ENCODE results near the gene NMT1. TPM values are rescaled to one million over a fixed set of nuclear protein-coding genes. Genes with fewer than 3 reads are reported as not detected.

NMT1 gene
- total and polyA plus RNA-seq, 4 donors: 27.0 to 83.7 (median 42.6) TPM

DNA sequence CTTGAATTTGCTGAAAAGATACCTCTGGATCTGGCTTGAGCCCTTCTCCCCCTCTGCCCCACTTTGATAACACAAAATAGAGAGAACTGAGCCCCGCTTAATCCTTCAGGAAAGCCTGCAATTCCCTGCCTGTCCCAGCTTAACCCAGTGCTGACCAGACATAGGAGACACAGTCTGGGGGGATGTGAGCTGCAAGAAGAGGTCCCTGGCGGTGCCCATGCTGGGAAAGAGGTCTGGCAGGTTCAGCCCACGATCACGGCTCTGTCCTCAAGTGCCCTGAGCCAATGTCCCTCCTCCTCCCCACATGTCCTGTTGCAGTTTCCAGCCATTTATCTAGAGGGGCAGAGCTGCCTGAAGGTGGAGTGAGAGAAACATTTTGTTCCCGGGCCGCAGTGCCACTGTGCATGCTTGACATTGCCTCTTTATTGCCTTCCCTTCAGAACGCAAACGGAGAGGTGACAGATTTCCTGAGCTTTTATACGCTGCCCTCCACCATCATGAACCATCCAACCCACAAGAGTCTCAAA lies 42.2 kb downstream of the NMT1 start:
- no peak overlapping the region for H3K9ac ChIP-seq (ENCODE audit: low read depth in 1 of 2, low read length in 2 of 2)
- H3K27me3 ChIP-seq (ENCODE audit: control insufficient read depth in 4 of 4, insufficient read depth in 4 of 4, low read length in 3 of 4): no peaks in the 10 kb centered on the region
- 88% methylated on average over 9 of the region's 9 CpGs for WGBS
- H3K9me3 ChIP-seq (ENCODE audit: control insufficient read depth in 4 of 4, low read length in 3 of 4): no peaks in the 10 kb centered on the region
- peaks cover 19 to 77% (median 57%) of the 10 kb centered on the region in 4 donors for H3K36me3 ChIP-seq (ENCODE audit: control insufficient read depth in 4 of 4, insufficient read depth in 3 of 4, low read depth in 1 of 4, low read length in 3 of 4)
- no peak overlapping the region for H3K4me3 ChIP-seq (ENCODE audit: low read depth in 1 of 3, low read length in 3 of 3)
- TF ChIP-seq HNF4G (IDR thresholded peaks at IDR 0.05) (no peak), RAD21 (IDR thresholded peaks at IDR 0.05) (no peak), RXRA (IDR thresholded peaks at IDR 0.05) (no peak), HNF4A (conservative IDR thresholded peaks at IDR 0.05) (no peak), NR2F2 (IDR thresholded peaks at IDR 0.05) (no peak), TAF1 (conservative IDR thresholded peaks at IDR 0.05) (no peak), JUND (IDR thresholded peaks at IDR 0.05) (no peak), YY1 (IDR thresholded peaks at IDR 0.05) (no peak), FOXA2 (IDR thresholded peaks at IDR 0.05) (no peak), FOXA1 (IDR thresholded peaks at IDR 0.05) (no peak), EGR1 (IDR thresholded peaks at IDR 0.05; ENCODE audit: low read depth in 2 of 2) (no peak), GABPA (IDR thresholded peaks at IDR 0.05 in 1 of 2, conservative IDR thresholded peaks at IDR 0.05 in 1 of 2) (no peak)
- TF ChIP-seq, protein P1, sequence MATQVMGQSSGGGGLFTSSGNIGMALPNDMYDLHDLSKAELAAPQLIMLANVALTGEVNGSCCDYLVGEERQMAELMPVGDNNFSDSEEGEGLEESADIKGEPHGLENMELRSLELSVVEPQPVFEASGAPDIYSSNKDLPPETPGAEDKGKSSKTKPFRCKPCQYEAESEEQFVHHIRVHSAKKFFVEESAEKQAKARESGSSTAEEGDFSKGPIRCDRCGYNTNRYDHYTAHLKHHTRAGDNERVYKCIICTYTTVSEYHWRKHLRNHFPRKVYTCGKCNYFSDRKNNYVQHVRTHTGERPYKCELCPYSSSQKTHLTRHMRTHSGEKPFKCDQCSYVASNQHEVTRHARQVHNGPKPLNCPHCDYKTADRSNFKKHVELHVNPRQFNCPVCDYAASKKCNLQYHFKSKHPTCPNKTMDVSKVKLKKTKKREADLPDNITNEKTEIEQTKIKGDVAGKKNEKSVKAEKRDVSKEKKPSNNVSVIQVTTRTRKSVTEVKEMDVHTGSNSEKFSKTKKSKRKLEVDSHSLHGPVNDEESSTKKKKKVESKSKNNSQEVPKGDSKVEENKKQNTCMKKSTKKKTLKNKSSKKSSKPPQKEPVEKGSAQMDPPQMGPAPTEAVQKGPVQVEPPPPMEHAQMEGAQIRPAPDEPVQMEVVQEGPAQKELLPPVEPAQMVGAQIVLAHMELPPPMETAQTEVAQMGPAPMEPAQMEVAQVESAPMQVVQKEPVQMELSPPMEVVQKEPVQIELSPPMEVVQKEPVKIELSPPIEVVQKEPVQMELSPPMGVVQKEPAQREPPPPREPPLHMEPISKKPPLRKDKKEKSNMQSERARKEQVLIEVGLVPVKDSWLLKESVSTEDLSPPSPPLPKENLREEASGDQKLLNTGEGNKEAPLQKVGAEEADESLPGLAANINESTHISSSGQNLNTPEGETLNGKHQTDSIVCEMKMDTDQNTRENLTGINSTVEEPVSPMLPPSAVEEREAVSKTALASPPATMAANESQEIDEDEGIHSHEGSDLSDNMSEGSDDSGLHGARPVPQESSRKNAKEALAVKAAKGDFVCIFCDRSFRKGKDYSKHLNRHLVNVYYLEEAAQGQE (IDR thresholded peaks at IDR 0.05): no peak
- TF ChIP-seq, protein P2, sequence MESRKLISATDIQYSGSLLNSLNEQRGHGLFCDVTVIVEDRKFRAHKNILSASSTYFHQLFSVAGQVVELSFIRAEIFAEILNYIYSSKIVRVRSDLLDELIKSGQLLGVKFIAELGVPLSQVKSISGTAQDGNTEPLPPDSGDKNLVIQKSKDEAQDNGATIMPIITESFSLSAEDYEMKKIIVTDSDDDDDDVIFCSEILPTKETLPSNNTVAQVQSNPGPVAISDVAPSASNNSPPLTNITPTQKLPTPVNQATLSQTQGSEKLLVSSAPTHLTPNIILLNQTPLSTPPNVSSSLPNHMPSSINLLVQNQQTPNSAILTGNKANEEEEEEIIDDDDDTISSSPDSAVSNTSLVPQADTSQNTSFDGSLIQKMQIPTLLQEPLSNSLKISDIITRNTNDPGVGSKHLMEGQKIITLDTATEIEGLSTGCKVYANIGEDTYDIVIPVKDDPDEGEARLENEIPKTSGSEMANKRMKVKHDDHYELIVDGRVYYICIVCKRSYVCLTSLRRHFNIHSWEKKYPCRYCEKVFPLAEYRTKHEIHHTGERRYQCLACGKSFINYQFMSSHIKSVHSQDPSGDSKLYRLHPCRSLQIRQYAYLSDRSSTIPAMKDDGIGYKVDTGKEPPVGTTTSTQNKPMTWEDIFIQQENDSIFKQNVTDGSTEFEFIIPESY (IDR thresholded peaks at IDR 0.05): no peak
- TF ChIP-seq, protein P3, sequence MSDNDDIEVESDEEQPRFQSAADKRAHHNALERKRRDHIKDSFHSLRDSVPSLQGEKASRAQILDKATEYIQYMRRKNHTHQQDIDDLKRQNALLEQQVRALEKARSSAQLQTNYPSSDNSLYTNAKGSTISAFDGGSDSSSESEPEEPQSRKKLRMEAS (IDR thresholded peaks at IDR 0.05): no peak
- TF ChIP-seq, protein P4, sequence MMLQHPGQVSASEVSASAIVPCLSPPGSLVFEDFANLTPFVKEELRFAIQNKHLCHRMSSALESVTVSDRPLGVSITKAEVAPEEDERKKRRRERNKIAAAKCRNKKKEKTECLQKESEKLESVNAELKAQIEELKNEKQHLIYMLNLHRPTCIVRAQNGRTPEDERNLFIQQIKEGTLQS (IDR thresholded peaks at IDR 0.05): no peak
- TF ChIP-seq, protein P5, sequence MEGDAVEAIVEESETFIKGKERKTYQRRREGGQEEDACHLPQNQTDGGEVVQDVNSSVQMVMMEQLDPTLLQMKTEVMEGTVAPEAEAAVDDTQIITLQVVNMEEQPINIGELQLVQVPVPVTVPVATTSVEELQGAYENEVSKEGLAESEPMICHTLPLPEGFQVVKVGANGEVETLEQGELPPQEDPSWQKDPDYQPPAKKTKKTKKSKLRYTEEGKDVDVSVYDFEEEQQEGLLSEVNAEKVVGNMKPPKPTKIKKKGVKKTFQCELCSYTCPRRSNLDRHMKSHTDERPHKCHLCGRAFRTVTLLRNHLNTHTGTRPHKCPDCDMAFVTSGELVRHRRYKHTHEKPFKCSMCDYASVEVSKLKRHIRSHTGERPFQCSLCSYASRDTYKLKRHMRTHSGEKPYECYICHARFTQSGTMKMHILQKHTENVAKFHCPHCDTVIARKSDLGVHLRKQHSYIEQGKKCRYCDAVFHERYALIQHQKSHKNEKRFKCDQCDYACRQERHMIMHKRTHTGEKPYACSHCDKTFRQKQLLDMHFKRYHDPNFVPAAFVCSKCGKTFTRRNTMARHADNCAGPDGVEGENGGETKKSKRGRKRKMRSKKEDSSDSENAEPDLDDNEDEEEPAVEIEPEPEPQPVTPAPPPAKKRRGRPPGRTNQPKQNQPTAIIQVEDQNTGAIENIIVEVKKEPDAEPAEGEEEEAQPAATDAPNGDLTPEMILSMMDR (IDR thresholded peaks at IDR 0.05; ENCODE audit: low read depth, low read length, missing input control): no peak
- H3K4me1 ChIP-seq (ENCODE audit: control insufficient read depth in 4 of 4, insufficient read depth in 4 of 4, low read length in 3 of 4): peaks cover 0 to 7% (median 0%) of the 10 kb centered on the region in 4 donors
- H3K27ac ChIP-seq (ENCODE audit: low read depth in 1 of 2, low read length in 2 of 2): no peak overlapping the region
- DNase-seq (ENCODE audit: low spot score): no peak
